Hepatocyte (in vitro differentiated cells): Measurements from ENCODE around the gene ERGIC1. TPM values are rescaled to one million over a fixed set of nuclear protein-coding genes. Genes with fewer than 3 reads are reported as not detected.

Source experiments
- DNase-seq: peaks from one replicate; pipeline ENCODE4 v3.0.0-alpha.2; 2016; ENCODE audit warnings: low spot score
- H2AFZ ChIP-seq: fragments of 200-600 bp; sonication (generic); 2 replicates; pipeline ENCODE4 v1.6.0; 2016; ENCODE audit warnings: antibody characterized with exemption, mild to moderate bottlenecking
- H3K27ac ChIP-seq: fragments of 200-600 bp; sonication (generic); 2 replicates; pipeline ENCODE4 v1.5.1; 2016; ENCODE audit warnings: mild to moderate bottlenecking
- H3K27me3 ChIP-seq: fragments of 200-600 bp; sonication (generic); 2 replicates; pipeline ENCODE4 v1.6.1; 2016
- H3K36me3 ChIP-seq: fragments of 200-600 bp; sonication (generic); replicated peaks from 2 replicates; pipeline ENCODE4 v1.5.1; 2016; ENCODE audit warnings: low read depth; ENCODE audit not compliant: insufficient read depth
- H3K4me1 ChIP-seq: fragments of 200-600 bp; sonication (generic); 2 replicates; pipeline ENCODE4 v1.5.1; 2016; ENCODE audit warnings: mild to moderate bottlenecking, moderate library complexity; ENCODE audit not compliant: insufficient read depth
- H3K4me2 ChIP-seq: fragments of 200-600 bp; sonication (generic); 2 replicates; pipeline ENCODE4 v1.6.0; 2016
- H3K4me3 ChIP-seq: fragments of 200-600 bp; sonication (generic); 2 replicates; pipeline ENCODE4 v1.5.1; 2016; ENCODE audit warnings: mild to moderate bottlenecking
- H3K79me2 ChIP-seq: fragments of 200-600 bp; sonication (generic); 2 replicates; pipeline ENCODE4 v1.6.0; 2017; ENCODE audit warnings: mild to moderate bottlenecking
- H3K9me2 ChIP-seq: fragments of 200-600 bp; sonication (generic); replicated peaks from 2 replicates; pipeline ENCODE4 v1.6.0; 2017; ENCODE audit warnings: mild to moderate bottlenecking; ENCODE audit not compliant: insufficient read depth
- H3K9me3 ChIP-seq: fragments of 200-600 bp; sonication (generic); 2 replicates; pipeline ENCODE4 v1.5.1; 2016; ENCODE audit warnings: low read depth, mild to moderate bottlenecking
- H4K20me1 ChIP-seq: fragments of 200-600 bp; sonication (generic); 2 replicates; pipeline ENCODE4 v1.6.0; 2016; ENCODE audit warnings: mild to moderate bottlenecking; ENCODE audit not compliant: insufficient read depth, poor library complexity, severe bottlenecking
- EZH2 ChIP-seq: fragments of 200-600 bp; sonication (generic); IDR thresholded peaks from 2 replicates; pipeline ENCODE4 v1.6.1; 2016; ENCODE audit warnings: antibody characterized with exemption, mild to moderate bottlenecking, borderline replicate concordance
- EZH2phosphoT487 ChIP-seq: fragments of 200-600 bp; sonication (generic); IDR thresholded peaks from one replicate; pipeline ENCODE4 v1.6.1; 2018; ENCODE audit warnings: antibody characterized with exemption, mild to moderate bottlenecking, low read depth, moderate library complexity; ENCODE audit not compliant: unreplicated experiment, severe bottlenecking
- WGBS: methylation state at CpG from one replicate; pipeline ENCODE4 v1.1.6; 2016; ENCODE audit warnings: low lambda C conversion rate; ENCODE audit errors: missing lambda C conversion rate; 5-methylcytosine and 5-hydroxymethylcytosine counted together
- polyA plus RNA-seq: library from polyadenylated mRNA; unstranded; fragments of >200 nt; fragmentation: Nextera tagmentation; extraction: Ambion mirVana; gene quantifications from 2 replicates; pipeline ENCODE4 v1.2.1, GENCODE V29; 2016
- total RNA-seq: library from RNA; depleted of rRNA; stranded (reverse); fragments of >200 nt; gene quantifications from 2 replicates; pipeline ENCODE4 v1.2.3, GENCODE V29; 2014
- TF ChIP-seq, protein P1 (sequence below): fragments of 200-600 bp; sonication (generic); IDR thresholded peaks from 2 replicates; pipeline ENCODE4 v1.5.1; 2016; ENCODE audit warnings: antibody characterized with exemption, mild to moderate bottlenecking; ENCODE audit not compliant: poor library complexity

Gene ERGIC1
- total and polyA plus RNA-seq, 2 experiments from 2014 or later, result 39.1 to 107 TPM

DNA sequence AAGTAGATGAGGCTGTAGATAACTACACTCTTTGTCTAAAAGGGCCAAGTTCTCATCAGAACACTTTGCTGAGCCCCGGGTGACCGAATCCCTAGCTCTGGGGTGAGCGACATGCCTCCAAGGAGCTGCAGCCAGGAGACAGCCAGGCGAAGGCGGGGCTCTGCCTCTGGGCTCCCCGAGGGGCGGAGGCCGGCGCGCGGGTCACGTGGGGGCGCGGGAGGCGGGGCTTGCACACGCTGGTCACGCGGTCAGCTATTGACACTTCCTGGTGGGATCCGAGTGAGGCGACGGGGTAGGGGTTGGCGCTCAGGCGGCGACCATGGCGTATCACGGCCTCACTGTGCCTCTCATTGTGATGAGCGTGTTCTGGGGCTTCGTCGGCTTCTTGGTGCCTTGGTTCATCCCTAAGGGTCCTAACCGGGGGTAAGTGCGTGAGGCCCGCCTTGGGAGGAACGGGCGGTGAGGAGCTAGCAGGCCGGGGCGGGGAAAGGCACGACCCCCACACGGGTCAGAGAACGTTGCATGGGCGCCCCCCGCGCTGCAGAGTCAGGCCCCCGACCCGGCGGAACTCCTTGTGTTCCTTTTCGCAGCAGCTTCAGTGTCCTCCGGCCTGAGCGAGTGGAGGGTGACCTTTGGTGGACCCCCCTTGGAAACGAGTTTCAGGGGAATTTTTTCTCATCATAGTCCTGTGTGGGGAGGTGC is 149.6 kb downstream of the ERGIC1 start, which contains the start of gene ATP6V0E1:
Gene ATP6V0E1, plus strand, starts transcription at position 230 of the 702 bp plus-strand sequence. Its CDS starts 90 bp downstream, at position 320.
- peaks cover 9% of the 10 kb centered on the region for H3K4me1 ChIP-seq
- no peaks in the 10 kb centered on the region for H3K27me3 ChIP-seq
- peak within 1 kb of the TSS; percentile 53 for H2AFZ ChIP-seq
- 3% methylated on average over 25 of the region's 49 CpGs for WGBS
- no peak for TF ChIP-seq EZH2
- no peak for TF ChIP-seq EZH2phosphoT487
- TF ChIP-seq, protein P1, sequence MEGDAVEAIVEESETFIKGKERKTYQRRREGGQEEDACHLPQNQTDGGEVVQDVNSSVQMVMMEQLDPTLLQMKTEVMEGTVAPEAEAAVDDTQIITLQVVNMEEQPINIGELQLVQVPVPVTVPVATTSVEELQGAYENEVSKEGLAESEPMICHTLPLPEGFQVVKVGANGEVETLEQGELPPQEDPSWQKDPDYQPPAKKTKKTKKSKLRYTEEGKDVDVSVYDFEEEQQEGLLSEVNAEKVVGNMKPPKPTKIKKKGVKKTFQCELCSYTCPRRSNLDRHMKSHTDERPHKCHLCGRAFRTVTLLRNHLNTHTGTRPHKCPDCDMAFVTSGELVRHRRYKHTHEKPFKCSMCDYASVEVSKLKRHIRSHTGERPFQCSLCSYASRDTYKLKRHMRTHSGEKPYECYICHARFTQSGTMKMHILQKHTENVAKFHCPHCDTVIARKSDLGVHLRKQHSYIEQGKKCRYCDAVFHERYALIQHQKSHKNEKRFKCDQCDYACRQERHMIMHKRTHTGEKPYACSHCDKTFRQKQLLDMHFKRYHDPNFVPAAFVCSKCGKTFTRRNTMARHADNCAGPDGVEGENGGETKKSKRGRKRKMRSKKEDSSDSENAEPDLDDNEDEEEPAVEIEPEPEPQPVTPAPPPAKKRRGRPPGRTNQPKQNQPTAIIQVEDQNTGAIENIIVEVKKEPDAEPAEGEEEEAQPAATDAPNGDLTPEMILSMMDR, result no peak
- no peaks in the 10 kb centered on the region for H3K9me2 ChIP-seq
- peak; percentile 97 for DNase-seq
- peaks cover 46% of the 10 kb centered on the region for H3K79me2 ChIP-seq
- H3K4me2 ChIP-seq, result peak within 1 kb of the TSS; percentile 88
- no peaks in the 10 kb centered on the region for H3K36me3 ChIP-seq
- no peaks in the 10 kb centered on the region for H3K9me3 ChIP-seq
- peaks cover 29% of the 10 kb centered on the region for H4K20me1 ChIP-seq
- peak within 1 kb of the TSS; percentile 74 for H3K4me3 ChIP-seq
- peak within 1 kb of the TSS; percentile 93 for H3K27ac ChIP-seq

DNA sequence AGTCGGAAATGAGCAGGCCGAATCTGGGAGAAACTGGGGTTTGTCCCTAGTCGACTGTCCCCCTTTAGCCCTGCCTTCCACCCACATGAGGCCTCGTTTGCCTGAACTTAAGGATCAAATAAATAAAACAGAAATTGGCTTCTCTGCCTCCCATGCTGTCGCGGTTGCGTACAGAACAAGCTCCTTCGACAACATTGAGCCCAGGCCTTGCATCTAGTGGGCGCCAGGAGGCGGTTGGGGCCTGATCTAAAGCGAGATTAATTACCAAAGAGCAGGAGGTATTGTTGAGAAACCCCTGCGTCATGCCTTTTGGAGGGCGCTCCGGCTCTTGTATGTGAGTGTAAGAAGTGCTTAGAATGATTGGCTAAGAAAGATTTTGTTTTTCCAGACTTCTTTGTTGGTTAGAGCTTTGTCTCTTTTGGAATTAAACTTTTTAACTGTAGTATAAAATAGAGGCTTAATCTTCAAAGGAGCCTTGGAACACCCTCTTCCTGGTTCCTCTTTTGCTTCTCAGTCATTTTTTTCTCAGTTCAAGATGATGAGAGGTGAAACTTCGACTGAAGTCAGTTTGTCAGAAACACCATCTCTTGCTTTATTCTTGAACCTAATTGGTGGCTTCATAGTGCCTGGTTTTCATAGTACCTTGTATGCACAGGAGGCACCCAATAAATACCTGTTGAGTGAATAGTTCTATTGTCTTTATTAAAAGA is 150.3 kb downstream of the ERGIC1 start:
- Histone ChIP-seq H3K4me3 (peak overlapping the region; percentile 74), H3K79me2 (peaks cover 53% of the 10 kb centered on the region), H3K36me3 (no peaks in the 10 kb centered on the region), H3K4me2 (peak overlapping the region; percentile 88), H3K9me2 (no peaks in the 10 kb centered on the region), H3K9me3 (no peaks in the 10 kb centered on the region), H4K20me1 (peaks cover 29% of the 10 kb centered on the region), H3K4me1 (peaks cover 9% of the 10 kb centered on the region), H3K27ac (peak overlapping the region; percentile 93), H3K27me3 (no peaks in the 10 kb centered on the region), H2AFZ (peak overlapping the region; percentile 33)
- DNase-seq, result peak; percentile 88
- no peak for TF ChIP-seq EZH2
- TF ChIP-seq, protein P1, result peak; percentile 58
- no peak for TF ChIP-seq EZH2phosphoT487
- WGBS, result 2% methylated on average over 15 of the region's 15 CpGs

DNA sequence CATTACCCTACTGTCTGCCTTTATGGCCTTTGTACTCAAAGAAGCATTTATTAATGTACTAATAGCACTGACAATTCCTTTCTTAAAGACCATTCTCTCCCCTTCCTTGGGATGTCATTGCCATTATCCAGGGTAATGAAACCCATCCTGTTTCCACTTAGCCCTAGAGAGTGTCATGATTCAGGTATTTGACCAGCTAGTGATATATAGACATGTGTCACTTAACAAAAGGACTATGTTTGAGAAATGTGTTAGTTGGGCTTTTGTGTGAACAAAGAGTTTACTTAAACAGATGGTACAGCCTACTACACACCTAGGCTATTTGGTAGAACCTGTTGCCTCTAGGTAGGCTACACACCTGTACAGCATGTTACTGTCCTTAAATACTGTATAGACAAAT is 151.5 kb downstream of the ERGIC1 start:
- Histone ChIP-seq H3K27me3 (no peaks in the 10 kb centered on the region), H4K20me1 (peaks cover 33% of the 10 kb centered on the region), H3K4me1 (peaks cover 9% of the 10 kb centered on the region), H3K4me2 (peak overlapping the region; percentile 88), H3K9me2 (no peaks in the 10 kb centered on the region), H3K36me3 (no peaks in the 10 kb centered on the region), H3K9me3 (no peaks in the 10 kb centered on the region), H3K27ac (peak overlapping the region; percentile 5), H3K79me2 (peaks cover 65% of the 10 kb centered on the region), H2AFZ (no peak overlapping the region), H3K4me3 (peak overlapping the region; percentile 11)
- no peak for TF ChIP-seq EZH2
- TF ChIP-seq, protein P1, result no peak
- TF ChIP-seq EZH2phosphoT487, result no peak
- no peak for DNase-seq
